Tongue (tissue), 3 donors: ENCODE measurements around the gene SFSWAP. TPM values are rescaled to one million over a fixed set of nuclear protein-coding genes. Genes with fewer than 3 reads are reported as not detected.
A peak's percentile ranks its signal among the peaks of the same experiment; 100 is the strongest.

Experiments used
- DNase-seq: peaks from one replicate; pipeline ENCODE4 v3.0.0-alpha.2; 2015
- small RNA-seq: library from RNA; depleted of rRNA; stranded (forward); fragments of <200 nt; gene quantifications from one replicate; pipeline ENCODE3, GENCODE V24; 2014; ENCODE audit warnings: low replicate concordance
- total RNA-seq: library from RNA; depleted of rRNA; stranded (reverse); fragments of >200 nt; gene quantifications from one replicate; pipeline ENCODE4 v1.2.3, GENCODE V29; 2014

The SFSWAP gene
- total RNA-seq, 1 donor from 2014 or later = 34.5 TPM

DNA sequence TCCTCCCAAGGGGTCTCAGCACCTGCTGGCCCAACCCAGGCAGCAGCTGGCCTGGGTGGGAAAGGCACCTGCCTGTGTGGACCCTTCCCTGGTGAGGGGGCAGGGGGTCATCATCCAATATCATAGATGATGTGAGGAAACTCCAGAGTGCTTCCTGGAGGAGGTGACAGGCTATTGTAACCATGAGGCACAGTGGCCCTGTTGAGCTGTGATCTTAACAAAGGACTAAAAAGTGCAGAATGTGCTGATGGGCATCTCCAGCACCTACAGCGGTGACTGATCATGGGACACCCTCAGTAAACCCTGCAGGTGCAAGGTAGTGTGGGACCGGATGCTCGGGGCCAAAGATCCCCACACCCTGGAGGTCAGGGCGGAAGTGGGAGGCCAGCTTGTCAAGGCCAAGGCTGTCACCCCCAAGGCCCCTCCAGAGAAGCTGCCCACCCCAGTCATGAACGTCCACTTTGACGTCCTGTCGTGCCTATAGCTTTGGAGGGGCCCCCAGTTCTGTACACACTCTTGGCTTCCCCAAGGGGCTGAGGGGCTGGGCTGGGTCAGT is 124.8 kb downstream of the SFSWAP start:
- no peak for DNase-seq

GRCh38 chr12:131836193-131836592 is 125.3 kb downstream of the SFSWAP start:
- DNase-seq = peak; percentile 32

DNA sequence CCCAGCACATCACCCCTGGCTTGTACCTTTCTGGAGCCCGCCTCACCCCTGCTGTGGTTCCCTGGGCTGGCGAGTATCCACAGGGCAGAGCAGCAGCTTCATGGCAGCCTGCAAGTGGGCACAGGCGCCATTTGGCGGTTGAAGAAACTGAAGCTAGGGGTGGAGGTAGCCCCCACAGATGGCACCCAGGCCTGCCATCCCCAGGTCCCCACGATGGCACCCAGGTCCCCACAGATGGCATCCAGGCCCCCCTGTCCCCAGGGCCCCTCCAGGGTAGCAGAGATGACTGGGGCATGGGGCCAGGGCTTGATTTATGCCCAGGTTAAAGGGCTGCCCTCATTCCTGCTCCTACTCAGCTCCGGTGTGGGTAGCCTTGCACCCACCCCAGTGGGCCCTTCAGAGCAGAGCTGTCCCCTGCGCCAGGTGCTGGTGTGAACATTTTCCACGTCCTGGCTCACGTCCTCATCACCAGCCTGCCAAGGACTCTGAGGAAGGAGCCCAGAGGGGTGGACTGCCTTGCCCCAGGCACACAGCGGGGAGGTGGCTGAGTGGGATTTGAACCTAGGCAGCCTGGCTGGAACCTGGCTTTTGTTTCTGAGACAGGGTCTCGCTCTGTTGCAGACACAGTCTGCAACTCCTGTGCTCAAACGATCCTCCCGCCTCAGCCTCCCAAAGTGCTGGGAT is 126.0 kb downstream of the SFSWAP start:
- no peak for DNase-seq

DNA sequence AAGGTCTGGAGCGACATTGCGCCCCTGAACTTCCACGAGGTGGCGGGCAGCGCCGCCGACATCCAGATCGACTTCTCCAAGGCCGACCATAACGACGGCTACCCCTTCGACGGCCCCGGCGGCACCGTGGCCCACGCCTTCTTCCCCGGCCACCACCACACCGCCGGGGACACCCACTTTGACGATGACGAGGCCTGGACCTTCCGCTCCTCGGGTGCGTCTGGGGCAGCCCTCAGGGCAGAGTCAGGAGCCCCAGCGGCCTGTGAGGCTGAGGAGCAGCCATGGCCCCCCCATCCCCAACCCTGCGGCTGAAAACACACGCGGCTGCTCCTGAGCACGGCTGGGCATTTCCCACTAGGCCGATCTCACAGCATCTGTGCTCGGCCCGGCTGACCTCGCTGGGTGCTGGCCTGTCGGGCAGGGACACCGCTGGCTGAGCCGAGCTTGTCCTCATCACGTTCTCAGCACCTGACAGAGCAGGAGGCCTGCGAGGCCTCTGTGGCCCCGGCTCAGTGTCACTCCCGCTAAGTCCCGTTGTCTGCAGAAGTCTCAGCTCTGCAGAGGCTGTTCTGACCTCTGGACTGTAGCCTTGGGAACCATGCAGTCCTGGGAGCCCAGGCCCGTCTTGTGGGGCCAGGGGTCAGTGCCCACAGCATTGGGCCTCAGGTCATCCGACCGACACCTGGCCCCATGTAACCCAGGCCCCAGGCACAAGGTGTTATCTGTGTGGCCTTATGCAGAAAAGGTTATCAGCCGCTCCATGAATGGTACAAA is 129.9 kb downstream of the SFSWAP start:
- DNase-seq = no peak

GRCh38 chr12:131841547-131841946 is 130.7 kb downstream of the SFSWAP start:
- no peak for DNase-seq

GRCh38 chr12:131842169-131842568 is 131.3 kb downstream of the SFSWAP start:
- no peak for DNase-seq

DNA sequence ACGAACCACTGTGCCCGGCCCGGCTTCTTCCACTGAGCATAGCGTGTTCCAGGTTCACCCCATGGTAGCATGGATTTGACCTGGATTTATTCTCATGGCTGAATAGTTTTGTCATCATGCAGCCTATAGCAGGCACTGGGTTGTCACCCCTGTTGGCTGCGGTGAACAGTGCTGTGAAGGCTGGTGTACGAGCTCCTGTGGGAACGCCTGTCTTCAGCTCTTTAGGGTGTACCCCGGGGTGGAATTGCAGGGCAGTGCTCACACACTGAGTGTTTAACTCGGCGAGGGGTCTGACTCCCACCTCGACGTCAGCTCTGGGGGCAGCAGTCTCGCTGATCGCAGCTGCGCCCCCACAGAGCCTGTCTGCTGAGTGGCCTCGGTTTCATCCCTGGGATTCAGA is 132.6 kb downstream of the SFSWAP start:
- no peak for DNase-seq

GRCh38 chr12:131844140-131844539 is 133.2 kb downstream of the SFSWAP start:
- no peak for DNase-seq

DNA sequence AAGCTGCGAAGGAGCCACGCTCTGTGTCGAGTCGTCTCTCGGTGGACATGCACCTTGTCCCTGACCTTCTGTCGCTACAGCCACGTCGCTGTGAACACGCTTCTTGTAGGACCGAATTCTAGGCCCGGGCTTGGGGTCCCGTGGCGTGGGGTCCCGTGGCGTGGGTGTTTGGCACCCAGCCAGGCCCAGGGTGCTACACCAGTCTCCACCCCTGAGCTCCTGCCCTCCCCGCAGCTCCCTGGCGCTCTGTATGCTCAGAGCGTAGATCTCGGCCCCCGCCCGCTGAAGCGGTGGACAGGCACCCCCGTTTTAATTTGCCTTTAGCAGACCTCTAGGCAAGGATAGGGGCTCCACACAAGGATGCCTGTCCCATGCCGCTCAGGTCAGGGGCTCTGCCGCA is 133.8 kb downstream of the SFSWAP start:
- DNase-seq = no peak

DNA sequence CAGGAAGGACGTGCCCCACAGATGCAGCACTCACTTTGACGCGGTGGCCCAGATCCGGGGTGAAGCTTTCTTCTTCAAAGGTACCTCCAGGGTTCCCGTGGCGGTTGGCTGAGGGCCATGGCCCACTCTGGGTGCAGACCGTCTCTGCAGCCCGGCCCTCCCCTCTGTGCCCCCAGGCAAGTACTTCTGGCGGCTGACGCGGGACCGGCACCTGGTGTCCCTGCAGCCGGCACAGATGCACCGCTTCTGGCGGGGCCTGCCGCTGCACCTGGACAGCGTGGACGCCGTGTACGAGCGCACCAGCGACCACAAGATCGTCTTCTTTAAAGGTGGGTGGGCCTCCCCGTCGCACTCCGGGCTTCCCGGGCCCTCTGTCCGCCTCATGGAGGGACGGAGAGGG is 134.2 kb downstream of the SFSWAP start:
- no peak for DNase-seq

- no peak for DNase-seq
Measured at GRCh38 chr12:131847456-131847855, 136.6 kb downstream of the SFSWAP start.

DNA sequence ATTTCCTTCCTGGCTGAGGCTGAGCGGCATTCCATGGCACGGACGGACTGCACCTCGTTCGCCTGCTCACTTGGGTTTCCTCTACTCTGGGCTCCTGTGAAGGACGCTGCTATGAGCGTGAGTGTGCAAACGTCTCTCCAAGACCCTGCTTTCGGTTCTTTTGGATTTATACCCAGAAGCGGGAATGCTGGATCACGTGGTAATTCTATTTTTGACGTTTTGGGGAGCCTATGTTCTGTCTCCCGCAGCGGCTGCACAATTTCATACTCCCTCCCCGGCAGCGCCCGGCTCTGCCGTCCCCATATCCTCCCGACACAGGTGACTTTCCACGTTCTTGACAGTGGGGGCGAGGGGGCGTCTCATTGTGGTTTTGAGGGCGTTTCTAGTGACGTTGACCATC is 137.9 kb downstream of the SFSWAP start:
- DNase-seq = no peak

Small RNA genes within 50 kb of the gene (small RNA-seq; reads per million reads assigned to genes)
- not detected for gene RNA5SP377
- gene RNA5SP378 = not detected
- not detected for gene RNU6-1017P

Other genes starting within 250 kb of the SFSWAP start
- gene MMP17, start 117.3 kb downstream of the SFSWAP start, total RNA-seq = 6.8 TPM
- 15.6 TPM for gene ULK1, start 183.5 kb downstream of the SFSWAP start, total RNA-seq
- gene PUS1, start 218.2 kb downstream of the SFSWAP start, total RNA-seq = 10.1 TPM
- 20.3 TPM for gene EP400, start 238.9 kb downstream of the SFSWAP start, total RNA-seq